ENCODE measurements around the gene NACC2.

- no peak for TF ChIP-seq SETDB1 (IDR thresholded peaks at IDR 0.05; ENCODE audit: insufficient read length, low read length)
- no peak for TF ChIP-seq REST (tag by site-specific recombination; IDR thresholded peaks at IDR 0.05)
- TF ChIP-seq ZNF791 (tag by site-specific recombination; IDR thresholded peaks at IDR 0.05): no peak
- TF ChIP-seq TSHZ1 (tag by site-specific recombination; IDR thresholded peaks at IDR 0.05; ENCODE audit: borderline replicate concordance): no peak
- no peak for TF ChIP-seq ZNF560 (tag by site-specific recombination; IDR thresholded peaks at IDR 0.05; ENCODE audit: borderline replicate concordance)
These were observed 135.3 kb downstream of the NACC2 start for GRCh38 chr9:135959814-135960213.

All from HEK293 (cell line).